ENCODE results near the gene IAH1.

The IAH1 gene

GRCh38 chr2:9527995-9528787, 53.8 kb downstream of the IAH1 start:
- no peak overlapping the region for H3K4me3 ChIP-seq (ENCODE audit: low read length)
- no peak for TF ChIP-seq ZNF274 (IDR thresholded peaks at IDR 0.05; ENCODE audit: low read depth, low read length)

DNA sequence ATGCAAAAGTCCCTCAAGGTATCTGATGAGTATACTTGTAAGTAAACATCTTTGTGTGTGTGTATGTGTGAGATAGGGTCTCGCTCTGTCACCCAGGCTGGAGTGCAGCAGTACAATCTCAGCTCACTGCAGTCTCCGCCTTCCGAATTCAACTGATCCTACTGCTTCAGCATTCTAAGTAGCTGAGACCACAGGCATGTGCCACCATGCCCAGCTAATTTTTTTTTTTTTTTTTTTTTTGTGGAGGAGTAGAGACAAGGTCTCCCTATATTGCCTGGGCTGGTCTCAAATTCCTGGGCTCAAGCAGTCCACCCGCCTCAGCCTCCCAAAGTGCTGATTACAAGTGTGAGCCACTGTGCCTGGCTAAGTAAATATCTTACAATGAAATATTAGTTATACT, 58.1 kb downstream of the IAH1 start:
- no peak for TF ChIP-seq ZNF274 (IDR thresholded peaks at IDR 0.05; ENCODE audit: low read depth, low read length)
- no peak overlapping the region for H3K4me3 ChIP-seq (ENCODE audit: low read length)

- no peak overlapping the region for H3K4me3 ChIP-seq (ENCODE audit: low read length)
- TF ChIP-seq ZNF274 (IDR thresholded peaks at IDR 0.05; ENCODE audit: low read depth, low read length) = no peak
Observed at GRCh38 chr2:9533663-9534062, 59.3 kb downstream of the IAH1 start.

DNA sequence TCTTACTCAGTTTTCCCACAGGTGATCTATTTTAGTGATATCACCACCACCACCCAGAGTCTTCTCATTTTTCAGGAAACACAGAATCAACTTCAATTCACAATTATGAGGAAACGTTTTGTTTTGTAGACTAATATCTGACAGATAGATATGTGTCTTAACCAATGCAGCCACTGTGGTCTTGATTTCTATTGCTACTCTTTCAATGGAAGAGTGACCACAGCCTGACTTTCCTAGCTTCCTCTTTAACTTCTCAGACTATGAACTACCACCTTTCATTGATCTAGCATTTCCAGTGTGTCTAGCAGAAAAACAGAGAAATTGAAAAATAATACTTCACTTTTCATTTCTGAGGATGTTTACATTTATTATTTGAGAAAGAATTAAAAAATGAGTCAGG, 60.8 kb downstream of the IAH1 start:
- TF ChIP-seq ZNF274 (IDR thresholded peaks at IDR 0.05; ENCODE audit: low read depth, low read length) = no peak
- no peak overlapping the region for H3K4me3 ChIP-seq (ENCODE audit: low read length)

GRCh38 chr2:9536504-9536903, 62.2 kb downstream of the IAH1 start:
- H3K4me3 ChIP-seq (ENCODE audit: low read length) = no peak overlapping the region
- TF ChIP-seq ZNF274 (IDR thresholded peaks at IDR 0.05; ENCODE audit: low read depth, low read length) = no peak

GRCh38 chr2:9538000-9538507, 63.7 kb downstream of the IAH1 start:
- H3K4me3 ChIP-seq (ENCODE audit: low read length) = no peak overlapping the region
- no peak for TF ChIP-seq ZNF274 (IDR thresholded peaks at IDR 0.05; ENCODE audit: low read depth, low read length)
